ENCODE measurements around the gene C7orf33.

DNA sequence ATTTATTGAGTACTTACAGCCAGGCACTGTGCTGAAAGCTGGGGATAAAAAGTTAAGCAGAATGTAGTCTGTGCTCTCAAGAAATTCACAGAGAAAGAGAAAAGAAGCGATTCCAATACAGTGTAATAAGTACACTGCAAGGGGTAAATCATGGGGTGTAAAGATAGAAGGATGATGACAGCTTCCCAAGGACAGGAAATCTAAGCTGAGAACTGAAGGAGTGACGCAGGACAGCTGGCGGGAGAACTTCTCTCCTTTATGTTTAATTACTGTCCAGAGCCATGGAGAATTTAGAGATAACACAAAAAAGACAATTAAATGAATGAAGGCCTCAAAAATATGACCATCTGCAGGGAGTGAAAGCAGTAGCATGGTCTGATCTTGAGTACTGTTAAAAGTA is 34.8 kb downstream of the C7orf33 start:
- TF ChIP-seq POLR2AphosphoS5 (IDR thresholded peaks at IDR 0.05) (no peak), CTCF (IDR thresholded peaks at IDR 0.05) (no peak), POLR2A (IDR thresholded peaks at IDR 0.05) (no peak), EP300 (IDR thresholded peaks at IDR 0.05) (no peak)
